ENCODE results near the gene GRM5.

DNA sequence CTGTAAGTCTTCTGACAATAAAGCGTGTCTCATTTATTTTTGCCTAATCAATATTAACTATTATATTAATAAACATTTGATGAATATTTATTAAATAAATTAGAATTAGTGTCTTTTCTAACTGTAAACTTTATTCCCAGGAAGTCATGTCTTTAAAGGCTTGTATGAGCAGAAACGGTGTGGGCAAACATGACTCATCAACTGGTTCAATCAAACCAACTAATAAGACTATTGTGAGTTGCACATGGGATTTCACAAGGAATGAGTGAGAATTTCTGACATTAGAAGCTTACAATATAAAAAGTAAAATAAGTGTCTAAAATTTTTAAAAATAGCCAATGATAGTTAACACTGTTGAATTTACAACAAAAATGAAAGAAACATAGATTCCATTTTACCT lies 469.0 kb downstream of the GRM5 start:
- TF ChIP-seq, protein P1, sequence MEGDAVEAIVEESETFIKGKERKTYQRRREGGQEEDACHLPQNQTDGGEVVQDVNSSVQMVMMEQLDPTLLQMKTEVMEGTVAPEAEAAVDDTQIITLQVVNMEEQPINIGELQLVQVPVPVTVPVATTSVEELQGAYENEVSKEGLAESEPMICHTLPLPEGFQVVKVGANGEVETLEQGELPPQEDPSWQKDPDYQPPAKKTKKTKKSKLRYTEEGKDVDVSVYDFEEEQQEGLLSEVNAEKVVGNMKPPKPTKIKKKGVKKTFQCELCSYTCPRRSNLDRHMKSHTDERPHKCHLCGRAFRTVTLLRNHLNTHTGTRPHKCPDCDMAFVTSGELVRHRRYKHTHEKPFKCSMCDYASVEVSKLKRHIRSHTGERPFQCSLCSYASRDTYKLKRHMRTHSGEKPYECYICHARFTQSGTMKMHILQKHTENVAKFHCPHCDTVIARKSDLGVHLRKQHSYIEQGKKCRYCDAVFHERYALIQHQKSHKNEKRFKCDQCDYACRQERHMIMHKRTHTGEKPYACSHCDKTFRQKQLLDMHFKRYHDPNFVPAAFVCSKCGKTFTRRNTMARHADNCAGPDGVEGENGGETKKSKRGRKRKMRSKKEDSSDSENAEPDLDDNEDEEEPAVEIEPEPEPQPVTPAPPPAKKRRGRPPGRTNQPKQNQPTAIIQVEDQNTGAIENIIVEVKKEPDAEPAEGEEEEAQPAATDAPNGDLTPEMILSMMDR (IDR thresholded peaks at IDR 0.05; ENCODE audit: poor library complexity), result no peak
- TF ChIP-seq EZH2 (IDR thresholded peaks at IDR 0.05; ENCODE audit: borderline replicate concordance), result no peak
- no peak for TF ChIP-seq EZH2phosphoT487 (IDR thresholded peaks at IDR 0.05; ENCODE audit: low read depth, severe bottlenecking, unreplicated experiment)

Data from hepatocyte (in vitro differentiated cells).